HL-60/S4 treated with retinoic acid at 250 ng/mL for 4 days and 3 days (cell line): Measurements from ENCODE around the gene VEGFD.

ENCODE experiments used
- in situ Hi-C: fragments of 300-500 bp; cut with MboI; formaldehyde crosslinking; loops from 2 replicates; pipeline ENCODE4 v1.7.0; 2022; ENCODE audit warnings: low sequenced_read_pairs

Gene VEGFD

GRCh38 chrX:15366506-15367352 lies 17.5 kb downstream of the VEGFD start:
- in situ Hi-C loops: loop anchor here (25.0 kb wide), 1 partner anchor 96 kb away; no protein-coding TSS in a partner anchor

- in situ Hi-C loops: loop anchor here (25.0 kb wide), 1 partner anchor 103 kb away; no protein-coding TSS in a partner anchor
These were observed 24.5 kb downstream of the VEGFD start for GRCh38 chrX:15359701-15360100.

GRCh38 chrX:15358533-15358932 lies 25.7 kb downstream of the VEGFD start:
- in situ Hi-C loops: loop anchor here (25.0 kb wide), 1 partner anchor 104 kb away; no protein-coding TSS in a partner anchor

- in situ Hi-C loops: loop anchor here (25.0 kb wide), 1 partner anchor 106 kb away; no protein-coding TSS in a partner anchor
These were observed 27.8 kb downstream of the VEGFD start for GRCh38 chrX:15356444-15356843.

GRCh38 chrX:15350329-15350996 lies 33.8 kb downstream of the VEGFD start:
- in situ Hi-C loops: loop anchor here (25.0 kb wide), 1 partner anchor 112 kb away; no protein-coding TSS in a partner anchor

- in situ Hi-C loops: no loop called here
These were observed 35.2 kb downstream of the VEGFD start for GRCh38 chrX:15349046-15349445.

- in situ Hi-C loops: no loop called here
These were observed 38.2 kb downstream of the VEGFD start for GRCh38 chrX:15345976-15346375.

GRCh38 chrX:15344106-15344505 lies 40.1 kb downstream of the VEGFD start:
- in situ Hi-C loops: no loop called here

- in situ Hi-C loops: no loop called here
These were observed 41.1 kb downstream of the VEGFD start for GRCh38 chrX:15343075-15343476.

GRCh38 chrX:15340867-15341266 lies 43.3 kb downstream of the VEGFD start:
- in situ Hi-C loops: no loop called here

GRCh38 chrX:15336023-15336413 lies 48.2 kb downstream of the VEGFD start:
- in situ Hi-C loops: no loop called here

GRCh38 chrX:15335135-15336022 lies 48.8 kb downstream of the VEGFD start, which contains the start of gene PIGA:
PIGA (minus strand) TSS chrX:15335523; CDS start chrX:15331930, 3,593 bp downstream.
- in situ Hi-C loops: no loop called here

- in situ Hi-C loops: no loop called here
These were observed 49.7 kb downstream of the VEGFD start for GRCh38 chrX:15334561-15334960.

- in situ Hi-C loops: no loop called here
These were observed 55.4 kb downstream of the VEGFD start for GRCh38 chrX:15328821-15329220.

- in situ Hi-C loops: no loop called here
These were observed 56.1 kb downstream of the VEGFD start for GRCh38 chrX:15328131-15328530.

GRCh38 chrX:15322472-15322871 lies 61.7 kb downstream of the VEGFD start:
- in situ Hi-C loops: no loop called here

GRCh38 chrX:15322072-15322471 lies 62.1 kb downstream of the VEGFD start:
- in situ Hi-C loops: no loop called here

GRCh38 chrX:15321447-15321846 lies 62.8 kb downstream of the VEGFD start:
- in situ Hi-C loops: no loop called here

GRCh38 chrX:15320297-15320696 lies 63.9 kb downstream of the VEGFD start:
- in situ Hi-C loops: no loop called here

- in situ Hi-C loops: no loop called here
These were observed 65.1 kb downstream of the VEGFD start for GRCh38 chrX:15319075-15319474.

GRCh38 chrX:15315509-15315908 lies 68.7 kb downstream of the VEGFD start, which contains the start of gene ASB11:
ASB11 (minus strand) TSS chrX:15315640; CDS start chrX:15315605, 35 bp downstream.
- in situ Hi-C loops: no loop called here
